B cell (primary cell): ENCODE data around the gene PRM1.

ENCODE experiments used
- EZH2 ChIP-seq: IDR thresholded peaks from 2 replicates; pipeline ENCODE4 v1.6.1; 2012; ENCODE audit warnings: borderline replicate concordance, low read depth, mild to moderate bottlenecking, moderate library complexity, low read length; ENCODE audit not compliant: insufficient read depth, poor library complexity, severe bottlenecking
- TF ChIP-seq, protein P1 (sequence below): fragments of 200-600 bp; IDR thresholded peaks from one replicate; pipeline ENCODE4 v1.8.0; 2022; ENCODE audit warnings: antibody characterized with exemption, mild to moderate bottlenecking

DNA sequence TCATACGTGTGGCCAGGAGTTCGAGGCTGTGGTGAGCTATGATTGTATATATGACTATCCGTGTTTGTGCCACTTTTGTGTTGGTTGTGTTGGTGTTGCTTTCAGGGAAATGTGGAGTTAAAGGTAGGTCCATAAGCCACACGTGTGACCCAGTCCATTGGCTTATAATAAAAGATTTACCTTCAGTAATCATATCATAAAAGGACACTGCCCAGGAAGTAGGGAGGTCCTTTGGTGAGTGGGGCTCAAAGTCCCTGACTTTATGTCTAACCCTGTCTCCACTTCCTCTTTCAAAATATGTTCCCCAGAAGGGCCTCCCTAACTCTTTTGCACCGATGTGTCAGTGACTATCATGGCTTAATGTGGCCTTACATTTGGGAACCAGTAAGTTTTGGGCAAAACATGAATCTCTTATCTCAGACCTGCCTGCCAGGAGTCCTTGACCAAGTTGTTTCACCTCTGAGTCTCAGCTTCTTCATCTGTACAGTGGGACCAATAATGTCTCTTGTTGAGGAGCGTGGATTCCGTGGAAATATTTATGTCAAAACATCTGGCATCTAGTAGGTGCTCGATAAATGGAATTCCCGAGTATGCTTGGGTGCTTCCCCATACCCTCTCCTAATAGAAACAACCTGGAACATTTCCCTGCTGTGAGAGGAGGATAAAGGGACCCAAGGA, 16.8 kb downstream of the PRM1 start:
- TF ChIP-seq, protein P1, sequence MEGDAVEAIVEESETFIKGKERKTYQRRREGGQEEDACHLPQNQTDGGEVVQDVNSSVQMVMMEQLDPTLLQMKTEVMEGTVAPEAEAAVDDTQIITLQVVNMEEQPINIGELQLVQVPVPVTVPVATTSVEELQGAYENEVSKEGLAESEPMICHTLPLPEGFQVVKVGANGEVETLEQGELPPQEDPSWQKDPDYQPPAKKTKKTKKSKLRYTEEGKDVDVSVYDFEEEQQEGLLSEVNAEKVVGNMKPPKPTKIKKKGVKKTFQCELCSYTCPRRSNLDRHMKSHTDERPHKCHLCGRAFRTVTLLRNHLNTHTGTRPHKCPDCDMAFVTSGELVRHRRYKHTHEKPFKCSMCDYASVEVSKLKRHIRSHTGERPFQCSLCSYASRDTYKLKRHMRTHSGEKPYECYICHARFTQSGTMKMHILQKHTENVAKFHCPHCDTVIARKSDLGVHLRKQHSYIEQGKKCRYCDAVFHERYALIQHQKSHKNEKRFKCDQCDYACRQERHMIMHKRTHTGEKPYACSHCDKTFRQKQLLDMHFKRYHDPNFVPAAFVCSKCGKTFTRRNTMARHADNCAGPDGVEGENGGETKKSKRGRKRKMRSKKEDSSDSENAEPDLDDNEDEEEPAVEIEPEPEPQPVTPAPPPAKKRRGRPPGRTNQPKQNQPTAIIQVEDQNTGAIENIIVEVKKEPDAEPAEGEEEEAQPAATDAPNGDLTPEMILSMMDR = no peak
- no peak for TF ChIP-seq EZH2
